Body of pancreas (tissue), 4 donors: ENCODE measurements around the gene TEAD3. TPM values are rescaled to one million over a fixed set of nuclear protein-coding genes. Genes with fewer than 3 reads are reported as not detected.

Source experiments
- ATAC-seq: fragments of 150-250 bp; one replicate; pipeline ENCODE4 v1.9.1; 2016
- DNase-seq, 4 donors: peaks; one replicate each; pipeline ENCODE4 v3.0.0-alpha.2; 2019
- H3K27ac ChIP-seq, 4 donors: fragments of 200-600 bp; sonication (generic); 1 replicate in 3 of 4; 2 replicates in 1 of 4; pipeline versions ENCODE4 v1.5.1 to v1.6.1; 2016 to 2019; ENCODE audit warnings: mild to moderate bottlenecking in 1 of 4, mixed read lengths in 1 of 4, moderate library complexity in 1 of 4
- H3K27me3 ChIP-seq, 2 donors: fragments of 200-600 bp; sonication (generic); one replicate each; pipeline ENCODE4 v1.6.0; 2016; ENCODE audit warnings: mild to moderate bottlenecking in 1 of 2
- H3K36me3 ChIP-seq, 2 donors: fragments of 200-600 bp; sonication (generic); replicated peaks in 1 of 2; 2 replicates each; pipeline ENCODE4 v1.5.1; 2016; ENCODE audit warnings: low read depth in 2 of 2; ENCODE audit not compliant: insufficient read depth in 1 of 2
- H3K4me1 ChIP-seq: fragments of 200-600 bp; sonication (generic); one replicate; pipeline ENCODE4 v1.6.0; 2016
- H3K4me3 ChIP-seq, 2 donors: fragments of 200-600 bp; sonication (generic); 1 replicate in 1 of 2; 2 replicates in 1 of 2; pipeline ENCODE4 v1.5.1; 2016 to 2019
- H3K9me3 ChIP-seq, 3 donors: fragments of 200-600 bp; sonication (generic); 1 replicate in 2 of 3; 2 replicates in 1 of 3; pipeline ENCODE4 v1.5.1; 2016
- CTCF ChIP-seq, 7 experiments: fragments of 450-650 bp in 4 of 7; fragments of 200-600 bp in 3 of 7; sonication (generic) in 3 of 7; IDR thresholded peaks; one replicate each; pipeline ENCODE4 v1.5.1; 2016 to 2019; ENCODE audit warnings: antibody characterized with exemption in 7 of 7
- POLR2A ChIP-seq, 3 donors: fragments of 450-650 bp; IDR thresholded peaks; one replicate each; pipeline ENCODE4 v1.6.1; 2016; ENCODE audit warnings: antibody characterized with exemption in 3 of 3, mild to moderate bottlenecking in 2 of 3
- WGBS, 2 donors: methylation state at CpG; one replicate each; pipeline ENCODE4 v1.1.5; 2017; 5-methylcytosine and 5-hydroxymethylcytosine counted together
- intact Hi-C: fragments of 100-400 bp; cut with DNase I; formaldehyde crosslinking; loops from one replicate; pipeline ENCODE4 v1.15.1; 2023
- total RNA-seq, 2 donors: library from RNA; depleted of rRNA; stranded (reverse); fragments of >200 nt; gene quantifications; one replicate each; pipeline ENCODE4 v1.1.0, GENCODE V29; 2016

Gene TEAD3
- total RNA-seq, 2 donors from 2014 or later, result 6.5 to 8.9 TPM

DNA sequence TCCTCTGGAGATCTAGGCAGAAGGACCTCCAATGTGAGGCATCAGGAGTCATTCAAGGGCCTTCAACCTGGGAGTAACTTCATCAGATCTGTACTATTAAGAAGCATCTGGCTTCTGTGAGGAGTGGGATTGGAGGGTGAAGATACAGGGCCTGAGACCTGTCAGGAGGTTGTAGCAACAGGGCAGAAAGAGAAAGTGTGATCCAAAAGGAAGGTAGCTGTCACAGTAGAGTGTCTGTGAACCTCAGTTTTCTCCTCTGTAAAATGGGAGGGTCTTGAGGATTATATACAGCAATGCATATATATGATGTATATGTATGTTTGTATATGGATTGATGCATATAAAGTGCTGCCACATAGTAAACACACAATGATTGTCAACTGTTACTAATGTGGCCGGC lies 31.2 kb downstream of the TEAD3 start:
- TF ChIP-seq POLR2A (IDR thresholded peaks at IDR 0.05) (no peak), CTCF (IDR thresholded peaks at IDR 0.05) (no peak)
- DNase-seq (no peak), ATAC-seq (no peak)
- 77 to 100% methylated on average over 1 of the region's 1 CpG for WGBS, 2 donors
- no peak overlapping the region for H3K27ac ChIP-seq
- no peak overlapping the region for H3K4me3 ChIP-seq
- peaks cover 23% of the 10 kb centered on the region for H3K4me1 ChIP-seq
- H3K36me3 ChIP-seq, result peaks cover 0 to 1% of the 10 kb centered on the region in 2 donors
- H3K9me3 ChIP-seq, result no peaks in the 10 kb centered on the region
- no peaks in the 10 kb centered on the region for H3K27me3 ChIP-seq
- intact Hi-C loops, result no loop called here

- Histone ChIP-seq H3K9me3 (no peaks in the 10 kb centered on the region), H3K27me3 (no peaks in the 10 kb centered on the region), H3K27ac (no peak overlapping the region), H3K4me1 (peaks cover 6% of the 10 kb centered on the region), H3K36me3 (no peaks in the 10 kb centered on the region), H3K4me3 (no peak overlapping the region)
- TF ChIP-seq POLR2A (IDR thresholded peaks at IDR 0.05) (no peak), CTCF (IDR thresholded peaks at IDR 0.05) (no peak)
- 74 to 87% methylated on average over 4 of the region's 4 CpGs for WGBS, 2 donors
- ATAC-seq (no peak), DNase-seq (no peak)
- intact Hi-C loops, result loop anchor here (5.0 kb wide), 1 partner anchor 171 kb away; no protein-coding TSS in a partner anchor
Observed at GRCh38 chr6:35463292-35463691, 33.6 kb downstream of the TEAD3 start.

GRCh38 chr6:35461270-35461669 lies 35.6 kb downstream of the TEAD3 start:
- Histone ChIP-seq H3K27me3 (no peaks in the 10 kb centered on the region), H3K4me3 (no peak overlapping the region), H3K36me3 (no peaks in the 10 kb centered on the region), H3K9me3 (no peaks in the 10 kb centered on the region), H3K4me1 (no peaks in the 10 kb centered on the region), H3K27ac (no peak overlapping the region)
- ATAC-seq (no peak), DNase-seq (no peak)
- TF ChIP-seq CTCF (IDR thresholded peaks at IDR 0.05) (no peak), POLR2A (IDR thresholded peaks at IDR 0.05) (no peak)
- 82 to 95% methylated on average over 3 of the region's 3 CpGs for WGBS, 2 donors
- intact Hi-C loops, result loop anchor here (5.0 kb wide), 1 partner anchor 169 kb away; no protein-coding TSS in a partner anchor

- WGBS, 2 donors, result 50 to 58% methylated on average over 3 to 4 of the region's 4 CpGs
- ATAC-seq (no peak), DNase-seq (no peak)
- Histone ChIP-seq H3K36me3 (no peaks in the 10 kb centered on the region), H3K27ac (no peak overlapping the region), H3K9me3 (no peaks in the 10 kb centered on the region), H3K4me3 (no peak overlapping the region), H3K27me3 (no peaks in the 10 kb centered on the region), H3K4me1 (peaks cover 12% of the 10 kb centered on the region)
- intact Hi-C loops, result no loop called here
- TF ChIP-seq POLR2A (IDR thresholded peaks at IDR 0.05), result no peak
- TF ChIP-seq CTCF (IDR thresholded peaks at IDR 0.05), result no peak
Observed at GRCh38 chr6:35457907-35458306, 39.0 kb downstream of the TEAD3 start.

GRCh38 chr6:35454391-35455110 lies 42.3 kb downstream of the TEAD3 start:
- no peaks in the 10 kb centered on the region for H3K27me3 ChIP-seq
- no peak overlapping the region for H3K4me3 ChIP-seq
- WGBS, 2 donors, result 86 to 91% methylated on average over 9 of the region's 9 CpGs
- TF ChIP-seq POLR2A (IDR thresholded peaks at IDR 0.05) (no peak), CTCF (IDR thresholded peaks at IDR 0.05) (no peak)
- no peaks in the 10 kb centered on the region for H3K9me3 ChIP-seq
- H3K4me1 ChIP-seq, result peaks cover 23% of the 10 kb centered on the region
- no peak for ATAC-seq
- no peaks in the 10 kb centered on the region for H3K36me3 ChIP-seq
- no peak for DNase-seq
- H3K27ac ChIP-seq, result no peak overlapping the region
- intact Hi-C loops, result loop anchor here (5.0 kb wide), 1 partner anchor 157 kb away; the partner anchor contains the start of gene DEF6
